Measurements from ENCODE around the gene GPR50.

The GPR50 gene

DNA sequence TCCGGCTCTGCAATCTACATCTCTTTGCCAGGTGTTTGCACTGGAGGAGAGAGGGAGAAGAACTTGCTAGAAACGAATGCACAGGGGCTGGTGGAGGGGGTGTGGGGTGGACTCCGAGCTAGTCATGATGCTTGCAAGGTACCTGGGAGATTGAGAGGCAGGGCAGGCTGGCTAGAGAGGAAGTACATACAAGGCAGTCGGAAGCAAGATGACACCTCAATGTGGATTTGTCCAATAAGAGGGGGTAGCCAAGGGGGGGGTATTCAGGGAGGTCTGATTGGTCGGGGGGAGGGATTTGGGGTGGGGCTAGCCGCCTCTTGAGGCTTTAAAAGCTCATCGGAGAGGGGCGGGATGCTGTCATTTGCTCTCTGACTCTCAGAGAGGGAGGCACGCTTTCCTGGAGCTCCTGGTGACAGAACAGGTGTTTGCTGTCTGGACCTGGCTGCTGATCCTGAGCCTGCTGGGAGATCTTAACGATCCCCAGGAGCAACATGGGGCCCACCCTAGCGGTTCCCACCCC, at the start of gene GPR50:
Gene GPR50 (plus strand): TSS at position 354 of the 520 bp plus-strand sequence. CDS start 138 bp downstream, at position 492.
- no peak for DNase-seq (ENCODE audit: low read depth in 2 of 2)

DNA sequence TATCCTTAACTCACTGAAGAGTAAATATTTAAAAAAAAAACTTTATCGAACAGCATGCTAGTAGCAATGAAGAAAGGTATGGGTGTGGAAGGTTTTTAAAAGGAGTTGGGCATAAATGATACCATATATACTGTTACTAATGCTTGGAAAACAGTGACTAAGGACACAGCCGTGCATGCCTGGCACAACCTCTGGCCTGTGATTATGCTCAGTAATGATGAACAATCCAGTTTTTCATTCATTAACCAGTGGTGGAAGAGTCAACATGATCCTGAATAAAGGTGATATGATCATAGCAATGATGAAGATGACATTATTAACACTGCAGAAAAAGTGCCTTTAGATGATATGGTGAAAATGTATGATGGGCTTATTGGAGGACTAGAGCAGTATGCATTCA, 43.9 kb upstream of the GPR50 start:
- DNase-seq (ENCODE audit: low read depth in 2 of 2): no peak

DNA sequence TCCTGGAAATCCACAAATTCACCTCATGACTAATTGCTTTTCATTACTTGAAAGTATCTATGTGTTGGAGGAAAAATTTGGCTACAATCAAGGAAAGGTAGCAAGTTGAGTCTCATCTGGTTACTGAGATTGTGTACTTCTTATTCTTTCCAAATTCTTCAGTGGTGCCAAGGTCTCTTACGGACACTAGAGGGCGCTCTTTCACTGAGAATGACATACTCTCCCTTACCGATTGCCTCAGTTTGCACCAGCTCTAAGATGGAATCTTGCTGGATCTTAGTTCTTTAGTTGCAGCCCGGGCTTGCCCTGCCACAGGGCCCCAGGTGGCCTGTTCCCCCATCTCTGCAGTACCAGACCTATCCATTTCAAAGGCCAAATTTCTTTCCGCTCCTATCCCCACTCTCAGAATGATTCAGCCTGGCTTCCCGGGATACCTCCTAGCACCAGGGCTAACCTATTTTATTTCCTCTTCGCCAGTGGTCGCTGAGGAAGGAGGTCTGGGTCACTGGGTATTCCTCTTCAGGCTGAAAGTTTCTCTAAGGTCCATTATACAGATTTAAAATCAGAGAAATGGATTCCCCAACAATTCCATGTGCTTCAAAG, 24.6 kb upstream of the GPR50 start:
- peak in 1 of 2 donors; percentile 8 for DNase-seq (ENCODE audit: low read depth in 2 of 2)

DNA sequence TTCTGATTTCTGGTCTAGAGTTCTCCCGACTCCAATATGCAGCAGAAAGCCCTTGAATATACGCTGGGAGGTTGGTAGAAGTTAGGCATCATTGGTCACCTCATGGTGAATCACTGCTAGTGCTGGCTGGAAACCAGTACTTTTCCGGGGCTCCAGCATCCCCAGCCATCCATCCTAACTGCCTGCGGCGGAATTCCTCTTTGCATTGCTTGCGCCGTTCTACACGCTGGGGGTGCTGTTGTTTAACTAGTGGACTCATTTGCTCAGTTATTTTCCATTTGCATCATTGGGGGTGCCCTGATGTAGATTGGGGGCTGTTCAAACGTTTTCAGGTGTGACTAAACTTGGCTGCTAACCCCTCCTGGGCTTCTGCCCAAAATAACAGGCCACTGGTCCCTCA, 23.3 kb upstream of the GPR50 start:
- DNase-seq (ENCODE audit: low read depth in 2 of 2): no peak

DNA sequence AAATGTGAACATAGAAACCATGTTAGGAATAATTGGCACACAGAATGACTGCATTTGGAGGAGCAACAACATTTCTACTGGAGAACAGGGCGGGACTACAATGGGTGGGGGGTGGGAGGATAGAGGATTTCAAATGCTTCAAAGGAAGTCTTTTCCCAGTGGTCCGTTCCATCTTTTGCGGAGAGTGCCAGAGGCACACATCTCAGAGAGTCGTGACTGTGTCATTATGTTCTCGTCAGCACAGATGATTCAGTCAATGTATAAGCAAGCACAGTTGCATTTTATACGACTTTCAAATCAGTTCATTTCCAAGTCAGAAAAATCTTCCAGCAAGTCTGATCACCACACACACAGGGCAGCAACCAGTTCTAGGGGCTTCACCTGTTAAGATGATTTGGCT, 22.7 kb upstream of the GPR50 start:
- DNase-seq (ENCODE audit: low read depth in 2 of 2): no peak

DNA sequence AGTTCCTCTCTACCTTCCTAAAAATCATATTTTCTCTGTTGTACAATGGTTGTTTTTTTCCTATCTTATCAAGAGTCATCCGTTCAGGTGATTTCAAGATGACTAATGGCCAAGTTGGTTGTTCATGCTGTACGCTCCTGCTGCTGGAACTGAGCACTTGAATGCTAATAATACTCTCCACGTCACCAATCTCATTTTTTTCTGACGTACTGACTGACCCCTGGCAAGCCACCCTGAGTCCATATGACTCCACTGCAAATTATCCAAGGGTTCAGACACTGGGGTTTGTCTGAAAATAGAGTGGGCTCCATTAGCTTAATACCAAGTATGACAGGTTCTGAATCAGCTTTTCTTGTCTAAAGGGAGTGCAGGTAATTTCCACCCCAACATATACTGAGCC, 21.1 kb upstream of the GPR50 start:
- no peak for DNase-seq (ENCODE audit: low read depth in 2 of 2)

DNA sequence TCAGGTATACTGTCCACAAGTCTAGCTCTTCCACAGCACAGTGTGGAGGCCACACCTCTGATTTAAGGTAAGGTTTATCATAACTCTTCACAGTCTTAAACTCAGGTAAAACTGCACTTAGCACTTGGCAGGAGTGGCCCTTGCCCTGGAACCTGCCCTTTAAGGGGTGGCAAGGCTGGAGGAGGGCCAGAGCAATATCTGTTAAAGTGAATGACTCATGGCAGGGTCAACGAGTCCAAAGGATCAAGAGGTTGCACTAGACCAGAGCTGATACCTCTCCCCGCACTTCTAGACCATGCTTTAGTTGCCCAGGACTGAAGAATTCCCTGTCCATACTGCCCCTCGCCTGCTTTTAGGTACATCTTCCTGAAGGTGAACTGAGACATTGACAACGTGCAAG, 14.7 kb upstream of the GPR50 start:
- no peak for DNase-seq (ENCODE audit: low read depth in 2 of 2)

DNA sequence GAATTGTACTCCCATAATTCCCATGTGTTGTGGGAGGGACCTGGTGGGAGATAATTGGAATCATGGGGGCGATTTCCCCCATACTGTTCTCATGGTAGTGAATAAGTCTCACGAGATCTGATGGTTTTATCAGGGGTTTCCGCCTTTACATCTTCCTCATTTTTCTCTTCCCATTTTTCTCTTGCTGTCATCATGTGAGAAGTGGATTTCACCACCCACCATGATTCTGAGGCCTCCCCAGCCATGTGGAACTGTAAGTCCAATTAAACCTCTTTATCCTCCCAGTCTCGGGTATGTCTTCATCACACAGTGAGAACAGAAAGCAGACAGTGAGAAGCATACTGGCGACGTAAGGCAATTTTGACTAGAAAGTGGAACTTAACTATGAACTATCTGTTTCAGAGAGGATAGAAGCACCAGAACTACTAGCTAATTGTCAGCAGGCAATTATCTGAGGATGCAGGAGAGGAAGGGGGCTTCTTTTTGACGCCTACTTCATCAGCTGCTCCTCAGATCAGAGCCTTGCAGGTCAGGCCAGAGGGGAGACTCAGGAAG, 8.5 kb upstream of the GPR50 start:
- DNase-seq (ENCODE audit: low read depth in 2 of 2): no peak

DNA sequence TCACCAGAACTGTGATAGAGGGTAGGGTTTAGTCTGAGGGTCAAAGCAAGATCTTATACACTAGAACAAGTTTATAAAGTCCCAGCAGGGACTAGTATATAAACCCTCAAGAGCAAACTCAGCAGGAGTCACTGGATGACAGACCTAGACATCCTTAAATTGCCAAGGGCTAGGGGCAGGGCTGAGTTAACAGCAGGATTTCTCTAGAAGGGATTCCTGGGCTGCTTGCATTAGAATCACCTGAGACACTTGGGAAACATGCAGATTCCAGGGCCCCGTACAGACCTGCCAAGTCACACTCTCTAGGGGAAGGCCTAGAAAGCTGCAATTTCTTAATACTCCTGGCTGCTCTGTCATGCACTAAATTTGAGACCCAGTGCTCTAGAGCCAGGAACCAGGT, 6.6 kb upstream of the GPR50 start:
- no peak for DNase-seq (ENCODE audit: low read depth in 2 of 2)

DNA sequence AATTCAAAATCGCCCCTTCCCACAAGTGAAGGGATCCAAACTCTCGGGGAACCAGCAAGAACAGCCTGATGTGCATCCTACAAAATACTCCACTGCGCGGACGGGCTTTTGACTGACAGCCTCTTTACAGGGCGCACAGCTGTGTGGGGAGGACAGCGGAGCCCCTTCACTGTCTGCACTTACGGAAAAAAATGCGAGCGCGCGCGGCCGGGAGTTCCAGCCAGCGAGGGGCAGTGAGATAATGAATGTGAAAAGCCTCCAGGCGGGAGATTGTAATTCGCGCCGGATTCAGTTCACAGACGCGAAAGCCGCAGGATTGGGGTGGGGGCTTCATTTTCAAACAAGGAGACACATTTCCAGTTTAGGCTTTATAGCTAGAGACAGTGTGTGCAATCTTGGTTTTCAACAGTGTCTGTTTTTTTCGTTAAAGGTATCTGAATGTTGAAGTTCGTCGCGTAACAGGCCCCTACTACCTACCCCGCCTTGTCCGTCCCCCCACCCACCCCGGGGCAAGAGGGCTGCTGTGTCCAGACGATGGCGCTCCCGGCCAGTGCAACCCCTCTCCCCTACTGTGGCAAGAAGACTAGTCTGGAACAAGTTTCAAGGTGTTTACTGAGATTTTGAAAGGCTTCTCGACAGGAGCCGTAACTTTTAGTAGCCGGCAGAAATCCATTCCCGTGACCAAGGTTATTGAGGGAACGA, 1.7 kb upstream of the GPR50 start:
- no peak for DNase-seq (ENCODE audit: low read depth in 2 of 2)

DNA sequence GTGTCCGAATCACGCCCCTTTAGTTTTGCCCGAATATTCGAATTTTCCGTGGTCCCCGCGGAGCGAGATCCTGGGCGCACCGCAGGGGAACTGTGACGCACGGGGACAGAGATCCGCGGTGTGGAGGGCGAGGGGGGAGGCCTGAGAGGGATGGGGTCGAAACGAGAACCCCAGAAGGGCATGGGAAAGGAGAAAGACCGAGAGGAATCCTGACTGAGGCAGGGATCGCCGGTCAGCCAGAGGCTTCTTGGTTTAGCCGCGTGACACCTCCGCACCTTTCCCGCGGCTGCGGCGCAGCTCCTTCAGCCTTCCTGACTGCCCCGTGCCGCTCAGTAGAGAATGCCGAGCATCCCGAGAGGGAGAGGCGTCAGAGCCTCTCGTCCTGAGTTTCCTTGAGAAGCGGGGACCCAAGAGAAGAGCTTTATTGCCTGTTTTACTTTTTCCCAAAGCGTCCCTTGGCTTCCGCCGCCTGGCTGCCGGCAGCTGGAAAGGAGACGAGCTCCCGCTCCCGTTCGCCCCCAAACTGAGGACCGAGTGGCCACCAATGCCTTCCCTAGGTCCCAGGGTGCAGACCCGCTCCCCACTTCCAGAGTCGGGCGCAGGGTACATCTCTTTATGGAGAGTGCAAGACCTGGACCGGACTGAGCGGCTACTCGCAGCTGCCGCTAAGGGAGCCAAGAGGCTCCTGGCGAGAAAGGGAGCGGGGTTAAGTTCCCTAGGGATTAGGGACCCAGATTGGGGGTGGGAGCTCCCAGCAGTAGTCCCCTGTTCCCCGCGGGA, 911 bp upstream of the GPR50 start:
- DNase-seq (ENCODE audit: low read depth in 2 of 2): no peak

DNA sequence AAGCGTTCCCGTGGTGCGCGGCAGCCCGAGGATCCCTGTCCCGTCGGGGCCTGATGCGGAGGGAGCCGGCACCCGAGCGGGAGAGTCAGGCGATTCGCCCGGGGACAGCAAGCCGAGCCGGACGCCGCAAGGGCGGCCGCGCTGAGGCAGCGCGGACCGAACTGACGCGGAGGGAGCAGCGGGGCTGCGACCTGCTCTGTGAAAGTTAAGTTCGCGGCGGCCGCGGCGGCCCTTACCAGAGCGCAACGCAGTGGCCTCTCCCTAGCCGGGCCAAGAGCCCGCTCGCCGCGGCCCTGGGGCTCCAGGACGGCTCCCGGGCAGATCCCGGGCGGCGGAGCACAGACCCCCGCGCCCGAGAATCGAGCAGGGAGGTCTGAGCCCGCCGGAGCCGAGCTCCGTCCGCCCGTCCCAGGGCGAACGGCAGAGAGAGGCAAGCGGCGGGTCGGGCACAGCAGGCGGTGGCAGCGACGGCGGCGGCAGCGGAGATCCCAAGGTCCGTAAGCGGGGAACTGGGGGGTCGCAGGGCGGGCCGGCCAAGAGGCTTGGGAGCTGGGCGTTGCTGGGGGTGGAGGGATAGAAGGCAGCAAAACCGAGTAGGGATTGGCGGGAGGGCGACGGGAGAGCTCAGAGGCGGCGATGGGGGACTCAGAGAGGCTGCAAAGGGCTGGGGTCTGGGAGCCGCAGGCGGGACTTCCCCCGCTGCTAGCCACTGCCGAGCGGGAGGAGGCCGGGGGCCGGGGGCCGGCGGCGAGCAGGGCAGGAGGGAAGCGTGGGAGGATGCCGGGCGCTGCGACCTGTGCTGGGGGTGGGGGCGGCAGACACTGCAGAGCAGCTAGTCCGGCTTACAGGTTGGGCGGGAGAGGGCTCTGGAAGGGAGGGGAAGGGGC, 1.0 kb downstream of the GPR50 start:
- DNase-seq (ENCODE audit: low read depth in 2 of 2): no peak

DNA sequence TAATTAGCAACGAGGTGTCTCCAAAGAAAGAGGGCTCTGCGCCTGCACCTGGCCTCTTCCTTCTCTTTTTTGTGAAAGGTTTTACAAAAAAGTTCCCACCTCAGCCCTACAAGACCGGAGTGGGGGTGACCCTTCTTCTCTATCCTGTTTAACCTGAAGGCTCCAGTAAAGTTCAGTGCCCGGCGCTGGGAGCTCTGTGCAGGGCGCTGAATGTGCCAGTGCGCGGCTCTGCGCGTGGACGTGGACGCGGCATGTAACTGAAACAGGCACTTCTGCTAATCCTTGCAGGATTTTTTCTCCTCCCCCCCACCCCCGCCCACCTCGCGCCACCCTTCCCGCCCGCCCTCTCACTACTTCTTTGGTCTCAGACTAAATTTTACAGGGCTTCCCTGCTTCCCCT, 2.4 kb downstream of the GPR50 start:
- DNase-seq (ENCODE audit: low read depth in 2 of 2): no peak

DNA sequence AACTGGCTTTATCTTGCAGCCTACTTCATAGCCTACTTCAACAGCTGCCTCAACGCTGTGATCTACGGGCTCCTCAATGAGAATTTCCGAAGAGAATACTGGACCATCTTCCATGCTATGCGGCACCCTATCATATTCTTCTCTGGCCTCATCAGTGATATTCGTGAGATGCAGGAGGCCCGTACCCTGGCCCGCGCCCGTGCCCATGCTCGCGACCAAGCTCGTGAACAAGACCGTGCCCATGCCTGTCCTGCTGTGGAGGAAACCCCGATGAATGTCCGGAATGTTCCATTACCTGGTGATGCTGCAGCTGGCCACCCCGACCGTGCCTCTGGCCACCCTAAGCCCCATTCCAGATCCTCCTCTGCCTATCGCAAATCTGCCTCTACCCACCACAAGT, 4.0 kb downstream of the GPR50 start:
- DNase-seq (ENCODE audit: low read depth in 2 of 2): no peak

DNA sequence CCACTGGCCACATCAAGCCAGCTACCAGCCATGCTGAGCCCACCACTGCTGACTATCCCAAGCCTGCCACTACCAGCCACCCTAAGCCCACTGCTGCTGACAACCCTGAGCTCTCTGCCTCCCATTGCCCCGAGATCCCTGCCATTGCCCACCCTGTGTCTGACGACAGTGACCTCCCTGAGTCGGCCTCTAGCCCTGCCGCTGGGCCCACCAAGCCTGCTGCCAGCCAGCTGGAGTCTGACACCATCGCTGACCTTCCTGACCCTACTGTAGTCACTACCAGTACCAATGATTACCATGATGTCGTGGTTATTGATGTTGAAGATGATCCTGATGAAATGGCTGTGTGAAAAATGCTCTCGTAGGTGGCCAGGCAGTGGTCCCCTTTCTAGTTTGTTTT, 4.7 kb downstream of the GPR50 start:
- DNase-seq (ENCODE audit: low read depth in 2 of 2): no peak

DNA sequence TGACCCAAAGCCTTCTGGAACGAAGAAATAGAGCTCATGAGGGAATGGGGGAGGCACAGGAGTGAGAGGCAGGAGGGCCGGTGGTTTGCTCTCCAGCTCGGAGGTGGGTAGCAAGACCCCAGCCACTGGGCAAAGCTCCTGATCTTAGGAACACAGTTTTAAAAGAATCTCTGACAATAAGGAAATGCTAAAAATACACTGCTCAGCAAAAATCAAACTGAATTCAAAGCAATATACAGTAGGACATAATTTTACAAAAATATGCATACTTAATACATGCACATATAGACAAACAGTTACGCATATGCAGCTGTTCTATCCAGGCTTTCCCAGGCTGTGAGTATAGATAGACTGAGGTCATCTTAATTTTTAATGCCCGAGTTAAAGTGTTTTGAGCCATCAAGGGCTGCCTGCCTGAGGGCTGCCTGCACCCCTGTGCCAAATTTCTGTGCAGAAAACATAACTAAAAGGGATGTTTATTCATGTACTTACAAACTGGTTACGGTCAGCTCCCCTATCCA, 6.9 kb downstream of the GPR50 start:
- no peak for DNase-seq (ENCODE audit: low read depth in 2 of 2)

DNA sequence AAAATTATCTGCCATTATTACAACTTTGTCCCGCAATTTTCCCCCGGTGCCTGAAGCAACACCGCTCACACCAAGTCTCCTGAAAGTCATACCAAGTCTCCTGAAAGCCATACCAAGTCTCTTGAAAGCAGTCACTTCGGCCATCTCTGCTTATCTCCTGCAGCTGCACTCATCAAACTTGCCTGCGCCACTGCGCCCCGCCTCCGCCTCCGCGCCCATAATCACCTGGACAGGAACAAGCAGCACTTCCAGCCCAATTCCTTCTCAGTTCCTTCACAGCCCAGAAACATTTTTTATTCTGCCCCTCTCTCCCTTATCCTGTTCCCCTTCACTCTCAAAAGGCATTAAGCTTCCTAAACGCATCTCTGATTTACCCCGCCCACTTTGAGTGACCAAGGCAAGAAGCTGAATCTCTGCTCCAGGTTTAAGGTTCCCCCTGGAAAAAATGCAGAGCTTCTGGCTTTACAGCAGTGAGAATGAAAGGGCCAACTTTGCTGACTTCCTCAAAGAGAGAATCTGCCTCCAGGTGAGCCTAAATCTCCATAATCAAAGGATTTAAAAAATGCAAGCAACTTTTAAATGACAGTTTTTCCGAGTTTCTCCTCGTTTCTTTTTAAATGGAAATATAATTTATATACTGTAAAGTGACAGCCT, 7.7 kb downstream of the GPR50 start:
- no peak for DNase-seq (ENCODE audit: low read depth in 2 of 2)

DNA sequence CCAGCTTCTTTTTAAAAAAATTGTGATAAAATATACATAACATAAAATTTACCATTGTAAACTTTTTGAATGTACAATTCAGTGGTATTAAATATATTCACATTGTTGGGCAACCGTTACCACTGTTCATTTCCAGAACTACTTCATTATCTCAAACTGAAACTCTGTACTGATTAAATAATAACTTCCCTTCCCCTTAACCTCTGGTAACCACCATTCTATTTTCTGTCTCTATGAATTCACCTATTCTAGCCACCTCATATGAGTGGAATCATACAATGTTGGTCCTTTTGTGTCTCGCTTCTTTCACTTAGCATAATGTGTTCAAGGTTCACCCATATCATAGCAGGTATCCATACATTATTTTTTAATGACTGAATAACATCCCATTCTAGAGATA, 8.3 kb downstream of the GPR50 start:
- no peak for DNase-seq (ENCODE audit: low read depth in 2 of 2)

DNA sequence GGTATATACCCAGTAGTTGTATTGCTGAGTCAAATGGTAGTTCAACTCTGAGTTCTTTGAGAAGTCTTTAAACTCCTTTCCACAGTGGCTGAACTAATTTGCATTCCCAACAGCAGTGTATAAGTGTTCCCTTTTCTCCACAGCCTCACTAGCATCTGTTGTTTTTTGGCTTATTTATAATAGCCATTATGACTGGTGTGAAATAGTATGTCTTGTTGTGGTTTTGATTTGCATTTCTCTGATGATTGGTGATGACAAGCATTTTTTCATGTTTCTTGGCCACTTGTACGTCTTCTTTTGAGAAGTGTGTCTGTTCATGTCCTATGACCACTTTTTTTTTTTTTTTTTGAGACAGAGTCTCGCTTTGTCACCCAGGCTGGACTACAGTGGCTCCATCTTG, 30.5 kb downstream of the GPR50 start:
- no peak for DNase-seq (ENCODE audit: low read depth in 2 of 2)

DNA sequence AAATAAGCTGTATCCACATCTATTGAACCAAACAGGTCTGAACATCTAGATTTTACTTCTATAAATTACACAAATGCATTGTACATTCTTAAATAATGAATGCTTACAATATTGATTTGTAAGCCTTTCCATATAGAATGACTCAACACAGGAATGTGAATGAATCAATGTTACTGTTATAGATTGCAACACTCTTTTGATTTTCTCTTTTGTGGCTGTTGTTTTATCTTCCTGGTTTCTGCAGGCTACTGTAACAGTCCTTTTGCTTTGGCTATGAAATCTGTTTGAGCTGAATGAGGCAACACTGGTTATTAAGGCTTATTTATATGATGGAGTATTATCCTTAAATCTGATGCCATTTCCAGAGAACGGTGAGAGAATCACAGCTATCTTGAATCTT, 49.5 kb downstream of the GPR50 start:
- no peak for DNase-seq (ENCODE audit: low read depth in 2 of 2)

DNA sequence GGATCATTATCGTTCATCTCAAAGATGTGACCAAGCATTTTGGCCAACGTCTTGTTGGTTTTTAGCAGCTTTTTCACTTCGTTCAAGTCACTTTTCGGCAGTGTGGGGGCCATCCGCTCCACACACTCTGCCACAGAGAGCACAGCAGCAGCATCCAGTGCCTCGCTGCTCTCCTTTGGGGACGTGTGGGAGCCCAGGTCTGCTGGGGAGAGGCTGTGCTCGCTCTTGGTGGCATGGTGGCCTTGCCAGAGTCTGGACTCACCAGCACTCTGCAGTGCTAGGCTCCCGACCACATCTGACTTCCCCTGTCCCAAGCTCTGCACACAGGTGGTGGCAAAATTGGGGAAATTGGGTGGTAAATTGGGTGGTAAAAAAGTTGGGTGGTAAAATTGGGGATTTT, 50.6 kb downstream of the GPR50 start:
- no peak for DNase-seq (ENCODE audit: low read depth in 2 of 2)
